WTC11 (cell line): ENCODE results near the gene GLCCI1. TPM values are rescaled to one million over a fixed set of nuclear protein-coding genes. Genes with fewer than 3 reads are reported as not detected.
A peak's percentile ranks its signal among the peaks of the same experiment; 100 is the strongest.

Experiments
- ATAC-seq: fragments of 200-7000 bp; cut with Tn5 transposase; 2 replicates; pipeline ENCODE4 v1.10.0; 2021; ENCODE audit warnings: mild to moderate bottlenecking, moderate library complexity
- CTCF ChIA-PET: fragments of 300-600 bp; sonication (Branson Sonifier 250); formaldehyde crosslinking; loops from one replicate; lab custom pipeline; 2021; ENCODE audit warnings: antibody characterized with exemption; lab: Charles Lee
- POLR2A ChIA-PET: fragments of 350-600 bp; sonication (Branson Sonifier 250); formaldehyde crosslinking; loops from one replicate; lab custom pipeline; 2021; ENCODE audit warnings: antibody characterized with exemption; lab: Charles Lee
- DNase-seq: peaks from one replicate; pipeline ENCODE4 v3.0.0; 2021; ENCODE audit warnings: low spot score
- H3K27ac Mint-ChIP-seq: 2 replicates; pipeline ENCODE4 v1.8.0; 2021; ENCODE audit warnings: mixed read lengths
- H3K27me3 Mint-ChIP-seq: 2 replicates; pipeline ENCODE4 v1.8.0; 2021; ENCODE audit warnings: low read depth, mild to moderate bottlenecking, moderate library complexity, mixed read lengths
- H3K36me3 Mint-ChIP-seq: 2 replicates; pipeline ENCODE4 v1.8.0; 2021; ENCODE audit warnings: mixed read lengths
- H3K4me1 Mint-ChIP-seq: 2 replicates; pipeline ENCODE4 v1.8.0; 2022; ENCODE audit warnings: mixed read lengths
- H3K4me3 Mint-ChIP-seq: 2 replicates; pipeline ENCODE4 v1.8.0; 2021; ENCODE audit warnings: mild to moderate bottlenecking, moderate library complexity, mixed read lengths
- H3K9me3 Mint-ChIP-seq: 2 replicates; pipeline ENCODE4 v1.8.0; 2021; ENCODE audit warnings: mixed read lengths
- ATF1 ChIP-seq: sonication (generic); formaldehyde crosslinking; IDR thresholded peaks from 2 replicates; pipeline ENCODE4 v1.8.1; 2023; ENCODE audit warnings: mild to moderate bottlenecking, moderate library complexity, missing genetic modification reagents
- FOXK1 ChIP-seq: sonication (generic); formaldehyde crosslinking; IDR thresholded peaks from 2 replicates; pipeline ENCODE4 v1.8.0; 2022; ENCODE audit warnings: mild to moderate bottlenecking, moderate library complexity, missing genetic modification reagents
- JAZF1 ChIP-seq: fragments of 250-450 bp; sonication (Bioruptor Pico); IDR thresholded peaks from 2 replicates; pipeline ENCODE4 v1.9.0; 2021; ENCODE audit warnings: moderate library complexity, mild to moderate bottlenecking, inconsistent platforms
- MXD4 ChIP-seq: fragments of 250-450 bp; sonication (Bioruptor Pico); IDR thresholded peaks from 2 replicates; pipeline ENCODE4 v1.8.0; 2021; ENCODE audit warnings: mild to moderate bottlenecking, moderate library complexity, borderline replicate concordance
- NFYB ChIP-seq: sonication (generic); formaldehyde crosslinking; conservative IDR thresholded peaks from 2 replicates; pipeline ENCODE4 v1.8.0; 2022; ENCODE audit warnings: low read depth, missing genetic modification reagents
- NR2C2 ChIP-seq: sonication (generic); formaldehyde crosslinking; IDR thresholded peaks from 2 replicates; pipeline ENCODE4 v1.8.0; 2022; ENCODE audit warnings: mild to moderate bottlenecking, missing genetic modification reagents
- TCF7 ChIP-seq: sonication (generic); formaldehyde crosslinking; IDR thresholded peaks from 2 replicates; pipeline ENCODE4 v1.8.0; 2022; ENCODE audit warnings: mild to moderate bottlenecking, low read depth, missing genetic modification reagents, moderate library complexity
- TEAD4 ChIP-seq: sonication (generic); formaldehyde crosslinking; IDR thresholded peaks from 2 replicates; pipeline ENCODE4 v1.8.0; 2022; ENCODE audit warnings: mild to moderate bottlenecking, missing genetic modification reagents
- TP53 ChIP-seq: sonication (generic); formaldehyde crosslinking; IDR thresholded peaks from 2 replicates; pipeline ENCODE4 v1.8.1; 2023; ENCODE audit warnings: mild to moderate bottlenecking, missing genetic modification reagents
- ZNF423 ChIP-seq: fragments of 250-450 bp; sonication (Bioruptor Pico); IDR thresholded peaks from 2 replicates; pipeline ENCODE4 v2.1.2; 2022; ENCODE audit warnings: mild to moderate bottlenecking, moderate library complexity
- total RNA-seq: library from RNA; stranded (reverse); gene quantifications from 3 replicates; pipeline ENCODE4 v1.2.3, GENCODE V29; 2021
- TF ChIP-seq, protein P1 (sequence below): sonication (generic); formaldehyde crosslinking; IDR thresholded peaks from 2 replicates; pipeline ENCODE4 v1.8.1; 2022; ENCODE audit warnings: low read depth, mild to moderate bottlenecking, moderate library complexity, missing genetic modification reagents, borderline replicate concordance
- TF ChIP-seq, protein P2 (sequence below): sonication (generic); formaldehyde crosslinking; IDR thresholded peaks from 2 replicates; pipeline ENCODE4 v1.8.1; 2023; ENCODE audit warnings: mild to moderate bottlenecking, moderate library complexity, missing genetic modification reagents
- TF ChIP-seq, protein P3 (sequence below): fragments of 250-450 bp; sonication (Bioruptor Pico); IDR thresholded peaks from 2 replicates; pipeline ENCODE4 v1.8.0; 2021; ENCODE audit warnings: mild to moderate bottlenecking
- TF ChIP-seq, protein P4 (sequence below): sonication (generic); formaldehyde crosslinking; IDR thresholded peaks from 2 replicates; pipeline ENCODE4 v1.8.1; 2022; ENCODE audit warnings: mild to moderate bottlenecking, moderate library complexity, missing genetic modification reagents
- TF ChIP-seq, protein P5 (sequence below): sonication (generic); formaldehyde crosslinking; IDR thresholded peaks from 2 replicates; pipeline ENCODE4 v1.8.0; 2022; ENCODE audit warnings: mild to moderate bottlenecking, missing genetic modification reagents
- TF ChIP-seq, protein P6 (sequence below): sonication (generic); formaldehyde crosslinking; conservative IDR thresholded peaks from 2 replicates; pipeline ENCODE4 v1.8.1; 2022; ENCODE audit warnings: mild to moderate bottlenecking, missing genetic modification reagents
- TF ChIP-seq, protein P7 (sequence below): sonication (generic); formaldehyde crosslinking; IDR thresholded peaks from 2 replicates; pipeline ENCODE4 v1.8.1; 2023; ENCODE audit warnings: mild to moderate bottlenecking, missing genetic modification reagents
- TF ChIP-seq, protein P8 (sequence below): fragments of 250-450 bp; sonication (Bioruptor Pico); IDR thresholded peaks from 2 replicates; pipeline ENCODE4 v1.9.0; 2021; ENCODE audit warnings: moderate library complexity, mild to moderate bottlenecking, inconsistent platforms, borderline replicate concordance

The GLCCI1 gene
- total RNA-seq, 1 experiment from 2014 or later, result 23.8 TPM

DNA sequence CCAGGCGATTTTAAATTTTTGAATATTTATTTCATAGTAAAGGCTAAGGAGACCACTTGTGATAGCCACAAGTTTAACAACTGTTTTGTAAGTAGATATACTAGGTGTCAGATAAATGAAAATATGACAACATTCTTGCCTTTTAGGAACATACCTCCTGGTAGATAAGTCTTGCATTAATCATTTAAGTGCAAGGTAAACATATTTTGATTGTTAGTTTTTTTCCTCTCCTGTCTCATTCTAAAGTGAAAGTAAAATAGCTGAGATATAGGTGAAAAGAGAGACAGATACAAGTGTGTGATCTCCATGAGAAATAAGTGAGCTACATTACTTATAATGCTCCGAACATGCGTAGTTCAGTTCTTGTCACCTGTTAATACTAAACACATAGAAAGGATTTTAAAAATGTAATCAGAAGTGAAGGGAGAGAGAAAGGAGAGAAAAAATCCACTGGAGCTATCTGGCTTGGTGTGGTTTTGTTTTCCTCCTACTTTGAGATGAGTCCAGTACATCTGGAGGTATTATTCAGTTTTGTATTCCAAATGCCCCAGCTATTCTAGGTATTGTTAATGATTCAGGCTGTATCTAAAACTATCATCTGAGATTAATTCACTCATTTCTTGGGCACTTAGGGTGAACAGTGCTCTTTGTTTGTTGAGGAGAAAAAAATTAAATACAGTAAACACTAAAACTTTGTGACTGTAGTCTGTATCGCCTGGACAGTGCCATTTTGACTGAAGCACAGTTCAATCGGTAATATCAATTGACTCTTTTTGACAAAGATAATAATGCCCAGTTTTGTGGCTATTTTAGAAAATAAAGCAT is 21.2 kb downstream of the GLCCI1 start:
- Mint-ChIP-seq H3K4me3 (no peak overlapping the region), H3K4me1 (peaks cover 12% of the 10 kb centered on the region), H3K36me3 (peaks cover 27% of the 10 kb centered on the region), H3K9me3 (peaks cover 33% of the 10 kb centered on the region), H3K27me3 (no peaks in the 10 kb centered on the region), H3K27ac (peak overlapping the region; percentile 49; the same call in 1 of the 2 replicates)
- POLR2A ChIA-PET, result no interaction called here
- ATAC-seq (no peak), DNase-seq (no peak)
- TF ChIP-seq TCF7 (CRISPR knock-in tag) (no peak), TP53 (CRISPR knock-in tag) (no peak), JAZF1 (CRISPR knock-in tag) (no peak), NFYB (no peak), ZNF423 (no peak), MXD4 (CRISPR knock-in tag) (no peak), FOXK1 (no peak), ATF1 (CRISPR knock-in tag) (no peak), NR2C2 (CRISPR knock-in tag) (no peak), TEAD4 (CRISPR knock-in tag) (no peak)
- TF ChIP-seq, protein P1, sequence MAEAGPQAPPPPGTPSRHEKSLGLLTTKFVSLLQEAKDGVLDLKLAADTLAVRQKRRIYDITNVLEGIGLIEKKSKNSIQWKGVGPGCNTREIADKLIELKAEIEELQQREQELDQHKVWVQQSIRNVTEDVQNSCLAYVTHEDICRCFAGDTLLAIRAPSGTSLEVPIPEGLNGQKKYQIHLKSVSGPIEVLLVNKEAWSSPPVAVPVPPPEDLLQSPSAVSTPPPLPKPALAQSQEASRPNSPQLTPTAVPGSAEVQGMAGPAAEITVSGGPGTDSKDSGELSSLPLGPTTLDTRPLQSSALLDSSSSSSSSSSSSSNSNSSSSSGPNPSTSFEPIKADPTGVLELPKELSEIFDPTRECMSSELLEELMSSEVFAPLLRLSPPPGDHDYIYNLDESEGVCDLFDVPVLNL (CRISPR knock-in tag), result no peak
- TF ChIP-seq, protein P2, sequence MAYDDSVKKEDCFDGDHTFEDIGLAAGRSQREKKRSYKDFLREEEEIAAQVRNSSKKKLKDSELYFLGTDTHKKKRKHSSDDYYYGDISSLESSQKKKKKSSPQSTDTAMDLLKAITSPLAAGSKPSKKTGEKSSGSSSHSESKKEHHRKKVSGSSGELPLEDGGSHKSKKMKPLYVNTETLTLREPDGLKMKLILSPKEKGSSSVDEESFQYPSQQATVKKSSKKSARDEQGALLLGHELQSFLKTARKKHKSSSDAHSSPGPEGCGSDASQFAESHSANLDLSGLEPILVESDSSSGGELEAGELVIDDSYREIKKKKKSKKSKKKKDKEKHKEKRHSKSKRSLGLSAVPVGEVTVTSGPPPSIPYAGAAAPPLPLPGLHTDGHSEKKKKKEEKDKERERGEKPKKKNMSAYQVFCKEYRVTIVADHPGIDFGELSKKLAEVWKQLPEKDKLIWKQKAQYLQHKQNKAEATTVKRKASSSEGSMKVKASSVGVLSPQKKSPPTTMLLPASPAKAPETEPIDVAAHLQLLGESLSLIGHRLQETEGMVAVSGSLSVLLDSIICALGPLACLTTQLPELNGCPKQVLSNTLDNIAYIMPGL, result no peak
- TF ChIP-seq, protein P3, sequence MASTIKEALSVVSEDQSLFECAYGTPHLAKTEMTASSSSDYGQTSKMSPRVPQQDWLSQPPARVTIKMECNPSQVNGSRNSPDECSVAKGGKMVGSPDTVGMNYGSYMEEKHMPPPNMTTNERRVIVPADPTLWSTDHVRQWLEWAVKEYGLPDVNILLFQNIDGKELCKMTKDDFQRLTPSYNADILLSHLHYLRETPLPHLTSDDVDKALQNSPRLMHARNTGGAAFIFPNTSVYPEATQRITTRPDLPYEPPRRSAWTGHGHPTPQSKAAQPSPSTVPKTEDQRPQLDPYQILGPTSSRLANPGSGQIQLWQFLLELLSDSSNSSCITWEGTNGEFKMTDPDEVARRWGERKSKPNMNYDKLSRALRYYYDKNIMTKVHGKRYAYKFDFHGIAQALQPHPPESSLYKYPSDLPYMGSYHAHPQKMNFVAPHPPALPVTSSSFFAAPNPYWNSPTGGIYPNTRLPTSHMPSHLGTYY (CRISPR knock-in tag), result no peak
- TF ChIP-seq, protein P4, sequence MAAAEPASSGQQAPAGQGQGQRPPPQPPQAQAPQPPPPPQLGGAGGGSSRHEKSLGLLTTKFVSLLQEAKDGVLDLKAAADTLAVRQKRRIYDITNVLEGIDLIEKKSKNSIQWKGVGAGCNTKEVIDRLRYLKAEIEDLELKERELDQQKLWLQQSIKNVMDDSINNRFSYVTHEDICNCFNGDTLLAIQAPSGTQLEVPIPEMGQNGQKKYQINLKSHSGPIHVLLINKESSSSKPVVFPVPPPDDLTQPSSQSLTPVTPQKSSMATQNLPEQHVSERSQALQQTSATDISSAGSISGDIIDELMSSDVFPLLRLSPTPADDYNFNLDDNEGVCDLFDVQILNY (CRISPR knock-in tag), result no peak
- TF ChIP-seq, protein P5, sequence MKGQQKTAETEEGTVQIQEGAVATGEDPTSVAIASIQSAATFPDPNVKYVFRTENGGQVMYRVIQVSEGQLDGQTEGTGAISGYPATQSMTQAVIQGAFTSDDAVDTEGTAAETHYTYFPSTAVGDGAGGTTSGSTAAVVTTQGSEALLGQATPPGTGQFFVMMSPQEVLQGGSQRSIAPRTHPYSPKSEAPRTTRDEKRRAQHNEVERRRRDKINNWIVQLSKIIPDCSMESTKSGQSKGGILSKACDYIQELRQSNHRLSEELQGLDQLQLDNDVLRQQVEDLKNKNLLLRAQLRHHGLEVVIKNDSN (CRISPR knock-in tag), result no peak
- TF ChIP-seq, protein P6, sequence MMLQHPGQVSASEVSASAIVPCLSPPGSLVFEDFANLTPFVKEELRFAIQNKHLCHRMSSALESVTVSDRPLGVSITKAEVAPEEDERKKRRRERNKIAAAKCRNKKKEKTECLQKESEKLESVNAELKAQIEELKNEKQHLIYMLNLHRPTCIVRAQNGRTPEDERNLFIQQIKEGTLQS, result no peak
- TF ChIP-seq, protein P7, sequence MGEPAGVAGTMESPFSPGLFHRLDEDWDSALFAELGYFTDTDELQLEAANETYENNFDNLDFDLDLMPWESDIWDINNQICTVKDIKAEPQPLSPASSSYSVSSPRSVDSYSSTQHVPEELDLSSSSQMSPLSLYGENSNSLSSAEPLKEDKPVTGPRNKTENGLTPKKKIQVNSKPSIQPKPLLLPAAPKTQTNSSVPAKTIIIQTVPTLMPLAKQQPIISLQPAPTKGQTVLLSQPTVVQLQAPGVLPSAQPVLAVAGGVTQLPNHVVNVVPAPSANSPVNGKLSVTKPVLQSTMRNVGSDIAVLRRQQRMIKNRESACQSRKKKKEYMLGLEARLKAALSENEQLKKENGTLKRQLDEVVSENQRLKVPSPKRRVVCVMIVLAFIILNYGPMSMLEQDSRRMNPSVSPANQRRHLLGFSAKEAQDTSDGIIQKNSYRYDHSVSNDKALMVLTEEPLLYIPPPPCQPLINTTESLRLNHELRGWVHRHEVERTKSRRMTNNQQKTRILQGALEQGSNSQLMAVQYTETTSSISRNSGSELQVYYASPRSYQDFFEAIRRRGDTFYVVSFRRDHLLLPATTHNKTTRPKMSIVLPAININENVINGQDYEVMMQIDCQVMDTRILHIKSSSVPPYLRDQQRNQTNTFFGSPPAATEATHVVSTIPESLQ (CRISPR knock-in tag), result no peak
- CTCF ChIA-PET, result interaction anchor here (1.0 kb wide), 1 partner anchor 46 kb away, joined by 4 read pairs; no protein-coding TSS in a partner anchor

DNA sequence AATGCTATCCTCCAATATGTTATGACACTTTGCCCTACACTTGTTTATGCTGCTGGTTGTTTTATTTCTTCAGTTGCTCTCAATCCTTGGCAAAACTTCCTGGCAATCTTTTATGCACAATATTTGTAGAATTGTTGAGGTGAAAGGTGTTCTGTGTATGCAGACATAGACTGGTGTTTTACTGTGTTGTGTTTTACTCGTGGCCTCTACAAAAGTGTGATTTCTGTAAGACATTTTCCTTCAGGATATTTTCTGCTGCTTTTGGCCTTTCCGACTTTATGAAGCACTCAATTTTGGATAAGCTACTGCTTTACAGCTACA is 21.8 kb downstream of the GLCCI1 start:
- 0 out of 2 replicates have a peak overlapping the region, but pooled peaks have one; percentile 25 for H3K27ac Mint-ChIP-seq
- peaks cover 33% of the 10 kb centered on the region for H3K36me3 Mint-ChIP-seq
- ChIA-PET POLR2A (no interaction called here), CTCF (no interaction called here)
- H3K9me3 Mint-ChIP-seq, result peaks cover 39% of the 10 kb centered on the region
- peaks cover 9% of the 10 kb centered on the region for H3K4me1 Mint-ChIP-seq
- ATAC-seq (no peak), DNase-seq (no peak)
- no peaks in the 10 kb centered on the region for H3K27me3 Mint-ChIP-seq
- no peak overlapping the region for H3K4me3 Mint-ChIP-seq
- TF ChIP-seq, protein P8, sequence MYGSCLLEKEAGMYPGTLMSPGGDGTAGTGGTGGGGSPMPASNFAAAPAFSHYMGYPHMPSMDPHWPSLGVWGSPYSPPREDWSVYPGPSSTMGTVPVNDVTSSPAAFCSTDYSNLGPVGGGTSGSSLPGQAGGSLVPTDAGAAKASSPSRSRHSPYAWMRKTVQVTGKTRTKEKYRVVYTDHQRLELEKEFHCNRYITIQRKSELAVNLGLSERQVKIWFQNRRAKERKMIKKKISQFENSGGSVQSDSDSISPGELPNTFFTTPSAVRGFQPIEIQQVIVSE, result no peak
- TF ChIP-seq TCF7 (CRISPR knock-in tag), result no peak
